UCSD-AML1 (cell line): ENCODE data around the gene CA4.
"Not testable (repeated sequence)": the region's sequence is repeated elsewhere in the genome, so short reads cannot be mapped to it uniquely, and the experiment has no call there.

Experiments
- DNase-seq: peaks from one replicate; lab custom pipeline; 2025; ENCODE audit not compliant: unreplicated experiment; lab: John Stamatoyannopoulos, UW

The CA4 gene

DNA sequence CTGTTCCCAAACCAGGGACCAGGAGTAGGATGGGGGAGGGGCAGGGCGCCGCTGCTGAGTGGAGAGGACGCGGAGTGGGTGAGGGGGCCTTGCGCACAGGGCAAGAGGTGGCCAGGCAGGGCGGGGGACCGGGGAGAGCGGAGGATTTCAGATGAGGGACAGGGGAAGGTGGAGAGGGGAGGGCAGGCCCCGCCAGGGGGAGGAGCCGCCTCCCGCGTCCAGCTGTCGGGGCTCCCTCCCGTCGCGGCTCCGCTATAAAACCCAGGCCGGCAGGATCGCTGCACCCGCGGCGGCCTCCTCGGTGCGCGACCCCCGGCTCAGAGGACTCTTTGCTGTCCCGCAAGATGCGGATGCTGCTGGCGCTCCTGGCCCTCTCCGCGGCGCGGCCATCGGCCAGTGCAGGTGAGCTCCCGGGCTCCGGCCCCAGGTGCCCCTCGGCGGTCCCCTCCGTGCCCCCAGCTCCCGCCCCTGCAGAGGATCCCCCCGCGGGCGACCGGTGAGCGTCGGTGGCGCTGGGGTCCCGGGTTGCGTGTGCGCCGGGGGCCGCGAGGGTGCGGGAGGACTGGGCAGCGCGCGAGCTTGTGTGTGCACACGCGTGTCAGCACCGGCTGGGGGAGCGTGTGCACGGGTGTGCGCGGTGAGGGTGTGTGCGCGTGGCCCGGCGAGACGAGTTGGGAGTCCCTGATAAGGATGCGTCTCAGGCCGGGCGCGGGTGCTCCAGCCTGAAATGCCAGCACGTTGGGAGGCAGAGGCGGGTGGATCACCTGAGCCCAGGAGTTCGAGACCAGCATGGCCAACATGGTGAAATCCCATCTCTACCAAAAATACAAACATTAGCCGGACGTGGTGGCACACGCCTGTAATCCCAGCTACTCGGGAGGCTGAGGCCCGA, at the start of gene CA4:
TSS of gene CA4 (plus strand) at position 283 of the 892 bp plus-strand sequence. CDS start at position 345, 62 bp downstream.
- DNase-seq, result no peak

DNA sequence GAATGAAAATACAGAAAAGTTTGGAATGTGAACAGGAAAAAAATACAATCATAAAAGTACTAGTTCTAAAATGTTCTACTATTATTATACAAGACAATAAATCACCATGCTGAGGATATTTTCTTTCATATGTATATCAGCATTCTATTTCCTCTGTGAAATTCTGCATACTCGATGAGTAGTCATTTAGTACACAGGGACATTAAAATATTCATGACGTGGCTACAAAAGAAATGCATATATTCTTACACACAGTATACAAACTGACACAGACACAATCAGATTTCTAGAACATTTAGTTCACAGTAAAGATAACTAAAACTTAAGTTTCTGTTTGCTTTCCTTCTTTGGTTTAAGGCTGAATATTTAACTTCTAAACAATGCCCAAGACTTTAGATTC, 49.2 kb upstream of the CA4 start:
- not testable (repeated sequence) for DNase-seq

DNA sequence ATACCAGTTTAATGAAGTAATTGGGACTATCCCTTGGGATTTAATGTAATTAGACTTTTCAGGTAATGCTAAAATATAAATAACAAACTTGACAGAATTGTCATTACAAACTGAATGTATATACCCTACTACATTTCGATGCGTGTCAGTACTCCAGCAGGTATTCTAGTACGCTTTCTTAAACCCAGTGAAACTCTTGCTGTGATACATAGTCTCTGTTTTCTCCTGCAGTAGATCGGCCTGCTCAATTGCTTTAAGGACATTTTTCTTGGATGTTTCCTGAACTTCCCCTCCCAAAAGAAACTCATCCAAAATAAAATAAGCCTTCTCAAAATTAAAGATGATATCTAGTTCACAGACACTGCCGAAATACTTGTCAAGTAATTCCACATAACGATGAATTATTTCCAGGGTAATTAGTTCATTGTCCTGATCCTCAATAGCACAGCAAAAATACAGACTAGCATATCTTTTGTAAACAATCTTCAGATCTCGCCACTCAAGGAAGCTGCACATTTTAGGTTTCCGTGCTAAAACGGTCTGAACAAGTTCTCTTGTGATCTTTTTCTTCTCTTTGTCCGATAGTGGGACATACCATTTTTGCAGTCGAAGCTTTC, 47.6 kb upstream of the CA4 start:
- not testable (repeated sequence) for DNase-seq

DNA sequence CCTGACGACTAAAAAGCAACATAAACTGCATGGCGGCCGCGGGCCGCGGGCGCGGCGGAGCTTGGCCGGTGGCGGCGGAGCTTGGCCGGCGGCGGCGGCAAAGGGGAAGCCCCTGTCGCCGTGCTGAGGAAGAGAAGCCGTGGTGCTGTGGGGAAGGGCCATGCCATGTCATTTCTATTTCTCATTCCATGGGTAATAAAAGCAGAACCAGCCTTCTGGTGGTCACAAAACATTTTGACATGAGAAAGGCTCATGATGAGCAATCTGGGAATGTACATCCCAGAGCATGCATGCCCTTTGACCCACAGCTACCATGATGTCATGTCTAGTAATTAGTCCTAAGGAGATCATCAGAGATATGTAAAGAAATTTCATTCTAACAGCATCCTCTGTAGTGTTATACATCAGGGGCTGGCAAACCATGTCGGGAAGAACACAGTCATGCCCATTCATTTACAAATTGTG, 47.1 kb upstream of the CA4 start:
- peak; percentile 31 for DNase-seq

DNA sequence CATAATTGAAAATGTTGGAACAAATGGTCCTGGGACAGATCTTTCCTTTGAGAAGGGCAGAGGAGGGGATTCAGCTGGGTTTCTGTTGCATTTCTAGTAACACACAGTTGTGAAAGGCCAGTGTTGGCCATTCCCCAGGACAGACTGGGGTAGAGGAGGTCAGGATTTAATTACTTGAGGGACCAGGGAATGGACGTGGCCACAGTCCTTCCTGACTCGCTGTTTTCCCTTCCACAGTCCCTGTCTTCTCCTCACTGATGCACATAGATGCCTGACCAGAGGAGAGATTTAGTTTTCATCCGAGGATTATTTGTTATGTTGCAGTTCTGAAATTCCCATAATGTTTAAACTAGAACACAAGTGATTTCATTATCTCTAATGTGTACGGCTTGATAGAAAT, 45.8 kb upstream of the CA4 start:
- DNase-seq, result no peak

DNA sequence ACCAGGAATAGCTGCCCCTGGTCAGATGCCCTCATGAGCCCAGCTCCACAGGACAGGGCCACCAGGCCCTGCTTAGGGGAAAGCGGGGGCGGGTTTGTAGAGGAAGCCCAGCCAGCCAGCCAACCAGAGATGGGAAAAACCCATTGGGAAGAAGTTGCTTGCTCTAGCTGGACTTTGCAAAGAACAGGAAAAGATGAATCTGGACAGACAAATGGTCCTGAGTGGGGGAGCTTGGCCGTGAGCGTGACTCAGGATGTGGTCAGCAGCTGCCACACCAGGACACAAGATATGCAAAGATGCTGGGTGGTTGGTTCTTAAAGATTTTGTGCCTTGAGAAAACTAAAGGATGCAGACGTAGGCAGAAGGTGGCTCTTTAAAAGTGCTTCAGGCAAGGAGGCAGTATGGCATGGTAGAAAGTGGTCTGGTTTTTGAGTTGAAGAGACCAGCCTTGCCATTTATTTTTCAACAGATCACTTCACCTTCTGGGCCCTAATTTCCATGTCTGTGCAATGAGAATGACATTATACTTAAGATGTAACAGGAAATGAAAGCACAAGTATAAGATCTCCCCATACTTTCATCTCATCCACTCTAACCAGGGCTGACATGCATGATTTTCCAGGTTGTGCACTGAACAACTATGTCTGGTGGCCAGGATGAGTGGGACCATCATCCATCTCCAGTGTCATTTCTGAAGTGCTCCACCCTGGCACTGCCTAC, 43.3 kb upstream of the CA4 start:
- DNase-seq, result no peak

DNA sequence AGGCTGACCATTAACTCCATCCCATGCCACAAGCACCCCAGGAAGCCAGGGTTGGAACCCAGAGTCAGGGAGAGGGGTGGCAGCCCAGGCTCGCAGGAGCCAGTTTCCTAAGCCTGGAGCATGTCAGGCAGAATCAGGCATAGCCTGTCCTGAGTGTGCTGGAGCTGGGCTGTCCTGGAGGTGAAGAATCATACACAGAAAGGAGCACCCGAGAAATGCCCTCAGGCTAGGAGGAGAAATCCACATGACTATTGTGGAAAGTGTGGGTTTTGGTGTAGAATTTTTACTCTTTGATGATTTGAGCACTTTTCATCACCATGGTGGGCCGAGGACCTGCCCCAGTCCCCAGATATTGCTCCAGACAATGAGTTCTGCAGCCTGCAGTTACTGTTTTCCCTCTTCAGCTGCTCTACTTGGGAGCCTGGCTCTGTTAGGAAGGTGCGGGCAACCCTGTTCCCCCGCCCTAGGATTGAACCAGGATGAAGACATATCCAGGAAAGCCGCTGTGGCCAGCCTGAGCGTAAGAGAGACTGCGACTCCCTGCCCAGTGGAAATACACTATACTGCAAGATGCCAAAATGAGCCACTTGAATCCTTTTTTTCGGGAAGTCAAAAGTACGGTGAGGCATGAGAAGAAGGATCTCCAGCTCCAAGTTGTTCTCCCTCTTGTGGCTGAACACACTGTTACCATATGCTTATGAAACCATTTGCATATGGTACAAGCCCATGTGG, 42.1 kb upstream of the CA4 start:
- no peak for DNase-seq

DNA sequence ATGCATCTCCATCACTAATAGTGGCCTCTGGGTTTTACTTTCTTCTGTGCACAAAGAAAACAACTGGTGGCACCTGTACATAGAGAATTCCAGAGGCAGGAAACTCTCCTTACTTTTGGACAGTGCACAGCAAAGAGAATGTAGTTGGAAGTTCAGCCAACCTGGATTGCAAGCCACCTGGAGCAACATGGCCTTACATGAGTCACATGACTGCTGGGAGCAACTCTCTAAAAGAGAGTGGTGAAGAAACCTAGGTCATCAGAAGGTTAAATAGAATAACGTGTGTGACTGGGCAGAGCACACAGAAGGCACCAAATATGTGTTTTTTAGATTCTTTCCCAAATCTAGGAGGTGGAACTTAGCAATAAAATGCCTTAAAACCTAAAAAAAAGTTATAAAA, 41.5 kb upstream of the CA4 start:
- DNase-seq, result not testable (repeated sequence)

DNA sequence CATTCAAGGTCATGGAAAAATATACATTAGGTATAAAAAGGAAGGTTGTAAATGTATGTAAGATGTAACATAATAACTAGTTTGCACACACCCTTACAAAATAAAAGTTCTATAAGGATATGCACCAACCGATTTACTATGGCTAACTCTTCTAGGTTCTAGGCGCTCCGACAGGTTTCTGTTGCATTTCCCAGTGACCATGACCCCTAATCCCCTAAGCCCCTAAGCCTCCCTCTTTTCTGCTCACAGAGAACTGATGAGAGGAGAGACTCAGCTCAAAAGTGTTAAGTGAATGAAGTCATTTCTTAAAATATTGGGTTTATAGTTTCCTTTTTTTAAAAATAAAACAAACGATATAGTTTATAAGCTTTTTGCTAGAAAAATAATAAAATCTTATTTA, 41.1 kb upstream of the CA4 start:
- DNase-seq, result no peak

DNA sequence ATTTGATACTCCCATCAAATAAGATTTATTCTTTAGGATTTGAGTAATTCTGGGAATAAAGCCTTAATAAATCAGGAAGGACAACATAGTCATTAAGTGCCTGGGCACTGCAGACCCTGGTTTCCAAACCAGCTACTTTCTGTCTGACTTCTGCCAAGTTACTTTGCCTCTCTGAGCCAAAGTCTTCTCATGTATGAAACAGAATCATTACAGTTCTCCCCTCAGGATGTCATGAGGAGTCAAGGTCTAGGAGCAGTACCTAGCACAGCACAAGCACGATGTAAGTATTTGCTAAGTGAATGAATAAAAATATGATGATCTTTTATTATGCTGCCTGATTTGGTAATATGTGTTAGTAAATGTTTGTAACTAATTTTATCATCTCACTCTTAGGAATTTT, 40.6 kb upstream of the CA4 start:
- DNase-seq, result no peak

DNA sequence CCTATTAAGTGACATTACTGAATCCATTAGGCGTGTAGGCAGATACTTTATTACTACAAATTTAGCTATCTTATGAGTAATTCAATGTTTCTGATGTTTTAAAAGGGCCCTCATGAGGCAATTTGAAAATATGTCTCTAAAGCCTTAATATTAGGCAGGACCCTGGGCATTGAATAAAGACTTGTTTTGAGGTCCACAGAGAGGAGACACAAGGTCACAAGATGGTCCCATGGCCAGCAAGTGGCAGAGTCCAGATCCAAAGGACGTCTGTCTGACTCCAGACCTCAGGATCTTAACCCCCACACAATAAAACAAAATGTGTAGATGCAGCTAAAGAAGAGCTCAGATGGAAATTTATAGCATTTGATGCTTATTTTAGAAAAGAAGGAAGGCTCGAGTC, 39.2 kb upstream of the CA4 start:
- DNase-seq, result no peak

DNA sequence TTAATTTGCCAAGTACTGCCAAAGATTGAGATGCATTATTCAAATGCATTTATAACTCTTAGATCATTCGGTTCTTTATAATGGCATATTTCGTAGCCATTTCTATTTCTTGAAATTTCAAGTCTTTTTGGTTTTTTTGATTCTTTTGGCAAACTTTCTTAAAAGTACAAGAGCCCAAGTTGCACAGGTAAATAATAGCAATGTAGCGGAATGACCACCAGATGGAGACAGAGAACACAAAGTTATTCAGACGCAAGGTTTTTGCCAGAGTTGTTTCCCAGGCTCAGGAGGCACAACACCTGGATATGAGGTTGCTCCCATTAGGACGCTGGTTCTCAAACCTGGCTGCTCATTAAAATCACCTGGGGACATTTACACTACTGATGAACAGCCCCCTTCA, 38.1 kb upstream of the CA4 start:
- DNase-seq, result not testable (repeated sequence)

DNA sequence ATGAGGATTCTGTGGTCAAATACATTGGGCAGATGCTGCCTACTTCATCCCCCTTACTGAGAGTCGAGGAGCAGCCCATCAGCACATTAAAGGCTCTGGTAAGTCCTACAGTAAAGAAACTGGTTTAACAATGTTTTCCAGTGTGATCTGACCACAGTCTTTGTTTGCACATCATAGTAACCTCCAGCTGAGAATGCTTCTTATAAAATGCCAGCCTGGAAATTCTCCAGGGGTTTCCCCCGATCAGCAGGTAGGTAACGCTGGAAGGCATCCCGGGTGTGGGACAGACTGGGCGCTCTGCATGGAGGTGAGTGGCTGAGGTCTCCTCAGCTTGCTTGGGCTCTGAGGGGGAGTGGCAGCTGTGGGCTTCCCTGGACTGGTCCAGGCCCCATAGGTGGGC, 34.4 kb upstream of the CA4 start:
- not testable (repeated sequence) for DNase-seq

DNA sequence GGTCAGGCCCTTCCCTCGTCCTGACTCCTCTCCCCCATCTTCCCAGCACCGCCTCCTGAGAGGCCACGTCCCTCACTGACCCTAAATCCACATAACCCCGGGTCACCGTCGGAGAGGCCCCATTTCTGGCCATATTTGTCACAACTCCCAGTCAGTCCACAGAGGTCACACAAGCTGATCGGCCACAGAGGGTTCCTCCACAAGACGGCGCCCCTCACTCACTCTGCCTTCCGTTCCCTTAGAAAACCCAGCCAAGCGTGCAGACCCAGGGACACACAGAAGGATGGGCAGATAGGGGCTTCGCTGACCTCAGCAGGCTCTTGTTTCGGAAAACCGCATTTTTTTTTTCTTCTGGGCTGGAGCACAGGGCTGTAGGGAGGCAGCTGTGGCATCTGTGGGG, 33.6 kb upstream of the CA4 start:
- not testable (repeated sequence) for DNase-seq

DNA sequence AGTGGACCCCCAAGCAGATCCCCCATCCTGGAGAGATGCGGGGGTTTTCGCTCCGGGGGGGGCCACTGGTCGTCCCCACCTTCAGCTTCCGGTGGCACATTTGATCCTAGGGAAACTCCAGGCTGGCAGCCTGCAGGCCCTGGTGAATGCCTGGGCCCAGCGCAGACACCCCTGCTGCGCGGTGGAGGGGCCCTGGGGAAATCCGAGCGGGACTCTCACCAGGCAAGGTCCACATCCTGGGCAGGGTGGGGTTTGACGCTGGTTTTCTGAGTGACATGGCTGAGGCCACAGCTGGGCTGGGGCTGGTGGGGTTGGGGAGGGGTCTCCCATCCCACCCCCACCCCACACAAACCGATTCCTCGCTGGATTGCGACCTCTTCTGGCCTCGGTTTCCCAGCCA, 30.6 kb upstream of the CA4 start:
- DNase-seq, result not testable (repeated sequence)

DNA sequence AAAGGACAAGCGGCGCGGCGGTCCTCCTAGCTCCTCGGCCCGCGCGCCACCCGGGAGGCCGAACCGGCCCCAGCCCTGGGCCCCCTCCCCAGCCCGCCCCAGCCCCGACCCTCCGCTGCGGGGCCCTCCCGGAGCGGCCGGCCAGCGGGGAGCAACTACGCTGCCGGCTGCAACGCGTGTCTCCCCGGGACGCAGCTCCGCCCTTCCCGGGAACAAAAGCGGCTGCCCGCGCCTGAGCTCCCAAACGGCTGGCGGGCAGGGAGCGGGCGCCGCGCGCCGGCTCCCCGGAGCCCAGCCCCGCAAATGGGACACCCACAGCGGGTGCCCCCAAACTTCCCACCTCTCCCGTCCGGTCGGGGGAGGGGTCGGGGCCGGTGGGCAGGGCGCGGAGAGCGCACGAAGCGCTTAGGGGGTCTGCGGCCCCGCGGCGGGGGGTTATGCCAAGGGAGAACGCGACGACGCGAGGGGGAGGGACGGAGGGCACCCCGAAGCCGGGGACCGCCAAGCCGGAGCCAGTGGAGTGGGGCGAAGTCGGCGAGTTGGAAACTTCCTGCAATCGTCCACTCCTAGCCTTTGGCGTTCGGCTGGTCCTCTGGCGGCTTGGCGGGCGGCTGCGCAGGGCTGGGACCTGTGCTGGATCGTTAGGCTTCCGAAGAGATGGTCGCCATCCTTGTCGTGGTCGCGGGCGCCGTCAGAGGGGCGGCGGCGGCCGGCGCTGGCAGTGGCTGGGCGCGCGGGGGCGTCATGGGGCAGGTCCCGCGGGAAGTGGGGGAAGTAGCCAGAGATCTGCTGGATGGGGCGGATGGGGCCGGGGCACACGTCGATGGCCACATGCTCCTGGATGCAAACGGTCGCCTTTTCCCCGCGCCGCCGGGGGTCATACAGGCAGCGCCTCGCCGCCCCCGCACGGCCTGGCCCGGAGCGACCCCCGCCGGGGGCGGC, 29.7 kb upstream of the CA4 start:
- DNase-seq, result not testable (repeated sequence)

DNA sequence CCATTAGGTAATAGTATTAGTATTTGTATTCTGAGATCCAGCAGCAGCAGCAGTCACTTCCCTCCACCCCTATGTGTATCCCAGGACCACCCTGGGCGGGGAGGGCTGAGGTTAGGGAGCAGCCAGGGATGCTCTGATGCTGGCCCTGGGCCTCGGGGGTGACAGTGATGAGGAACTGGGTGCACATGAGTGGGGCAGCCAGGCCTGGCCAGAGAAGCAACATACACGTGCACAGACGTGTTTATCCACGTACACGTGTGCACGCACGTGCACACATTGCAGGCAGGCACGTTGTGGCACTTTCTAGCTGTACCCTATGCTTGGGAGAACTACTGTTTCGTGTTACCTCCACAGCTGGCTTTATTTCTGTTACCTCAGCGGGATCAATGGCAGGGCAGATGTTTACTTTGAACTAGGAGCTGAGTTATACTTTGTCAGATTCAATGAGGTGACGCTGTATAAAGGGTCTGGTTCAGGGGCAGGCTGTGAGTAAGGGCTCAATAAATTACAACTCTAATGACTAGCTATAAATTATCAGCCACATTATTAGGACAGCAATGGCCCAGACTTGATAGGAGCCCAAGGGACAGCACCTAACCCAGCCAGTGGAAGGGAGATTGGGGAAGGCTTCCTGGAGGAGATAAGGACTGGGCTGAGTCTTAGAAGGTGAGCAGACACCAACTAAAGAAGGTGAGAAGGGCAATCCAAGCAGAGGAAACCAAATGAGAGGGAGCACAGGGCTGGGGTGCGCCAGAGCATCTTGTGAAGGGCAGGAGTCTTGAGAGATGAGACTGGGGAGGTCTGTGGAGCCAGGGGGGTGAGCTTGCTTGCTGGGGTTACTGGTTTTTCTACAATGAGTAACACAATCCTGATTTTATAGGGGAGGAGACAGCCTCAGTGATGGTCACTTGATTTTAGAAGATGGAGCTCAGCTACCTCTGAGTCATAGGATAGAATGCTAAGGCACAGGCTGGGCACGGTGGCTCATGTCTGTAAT, 22.4 kb upstream of the CA4 start:
- no peak for DNase-seq

DNA sequence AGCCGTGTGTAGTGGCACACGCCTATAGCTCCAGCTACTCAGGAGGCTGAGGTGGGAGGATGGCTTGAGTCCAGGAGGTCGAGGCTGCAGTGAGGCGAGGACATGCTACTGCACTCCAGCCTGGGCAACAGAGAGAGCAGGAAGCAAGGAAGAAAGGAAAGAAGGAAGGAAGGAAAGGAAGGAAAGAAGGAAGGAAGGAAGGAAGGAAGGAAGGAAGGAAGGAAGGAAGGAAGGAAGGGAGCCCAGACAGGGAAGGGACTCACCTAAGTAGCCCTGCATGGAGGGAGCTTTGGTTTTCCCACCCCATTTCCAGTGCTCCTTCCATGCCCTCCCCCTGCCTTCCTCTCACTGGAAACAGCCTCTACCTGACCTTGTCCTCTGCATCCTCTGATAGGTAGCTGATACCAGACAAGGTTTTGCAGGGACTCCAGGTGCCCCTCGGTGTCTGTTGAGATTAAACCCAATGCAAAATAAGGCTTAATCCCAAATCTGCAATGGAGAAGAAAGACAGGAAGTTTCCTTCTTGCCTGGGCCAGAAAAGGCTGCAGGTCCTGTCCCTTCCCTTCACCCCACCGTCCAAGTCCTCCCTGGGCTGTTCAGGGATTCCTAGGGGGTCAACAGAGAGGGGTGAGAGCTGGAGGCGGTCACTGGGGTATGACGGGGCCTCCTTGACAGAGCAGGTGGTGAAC, 21.5 kb upstream of the CA4 start:
- no peak for DNase-seq
